PC-3 (cell line): Measurements from ENCODE around the gene CELF2.

Experiments used
- EZH2 ChIP-seq: fragments of 300-600 bp; sonication (generic); IDR thresholded peaks from one replicate; pipeline ENCODE4 v1.6.1; 2017; ENCODE audit warnings: antibody characterized with exemption, mild to moderate bottlenecking, low read length; ENCODE audit not compliant: unreplicated experiment
- EZH2phosphoT487 ChIP-seq: fragments of 300-600 bp; sonication (generic); IDR thresholded peaks from 2 replicates; pipeline ENCODE4 v1.6.1; 2018; ENCODE audit warnings: mild to moderate bottlenecking, antibody characterized with exemption, low read length, borderline replicate concordance
- TF ChIP-seq, protein P1 (sequence below): fragments of 300-600 bp; sonication (generic); conservative IDR thresholded peaks from 2 replicates; pipeline ENCODE4 v1.5.1; 2017; ENCODE audit warnings: antibody characterized with exemption, low read depth, mild to moderate bottlenecking, low read length

DNA sequence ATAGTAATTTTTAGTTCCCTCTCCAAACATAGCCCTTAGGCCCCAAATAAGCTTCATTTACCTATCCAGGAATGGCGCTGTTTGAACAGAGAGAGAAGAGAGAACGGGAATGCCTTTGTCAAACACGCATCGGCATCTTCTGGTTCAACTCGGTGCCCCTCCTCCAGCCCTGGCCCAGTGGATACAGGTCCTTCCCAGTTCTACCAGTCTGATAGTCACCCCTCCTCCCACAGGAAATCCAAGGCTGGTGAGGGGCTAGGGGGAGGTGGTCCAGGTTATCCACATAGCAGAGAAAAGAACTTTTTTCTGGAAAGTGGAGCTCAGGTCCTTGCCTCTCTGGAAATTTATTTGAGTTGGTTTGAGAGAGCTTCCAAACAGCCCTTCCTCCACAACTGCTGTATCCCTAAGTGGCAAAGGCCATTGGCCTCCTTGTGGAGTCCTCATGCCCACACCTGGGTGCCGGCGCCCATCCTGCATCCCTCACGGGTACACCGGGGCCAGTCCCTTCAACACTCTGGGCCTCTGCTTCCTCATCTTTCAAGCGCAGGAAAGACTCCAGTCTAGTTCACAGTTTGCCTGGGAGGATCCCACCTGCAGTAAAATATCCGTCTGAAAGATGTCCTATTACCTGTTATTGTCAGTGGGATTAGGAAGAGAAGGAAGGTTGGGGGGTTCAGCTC lies 287.4 kb downstream of the CELF2 start:
- TF ChIP-seq EZH2 (no peak), EZH2phosphoT487 (no peak)
- TF ChIP-seq, protein P1, sequence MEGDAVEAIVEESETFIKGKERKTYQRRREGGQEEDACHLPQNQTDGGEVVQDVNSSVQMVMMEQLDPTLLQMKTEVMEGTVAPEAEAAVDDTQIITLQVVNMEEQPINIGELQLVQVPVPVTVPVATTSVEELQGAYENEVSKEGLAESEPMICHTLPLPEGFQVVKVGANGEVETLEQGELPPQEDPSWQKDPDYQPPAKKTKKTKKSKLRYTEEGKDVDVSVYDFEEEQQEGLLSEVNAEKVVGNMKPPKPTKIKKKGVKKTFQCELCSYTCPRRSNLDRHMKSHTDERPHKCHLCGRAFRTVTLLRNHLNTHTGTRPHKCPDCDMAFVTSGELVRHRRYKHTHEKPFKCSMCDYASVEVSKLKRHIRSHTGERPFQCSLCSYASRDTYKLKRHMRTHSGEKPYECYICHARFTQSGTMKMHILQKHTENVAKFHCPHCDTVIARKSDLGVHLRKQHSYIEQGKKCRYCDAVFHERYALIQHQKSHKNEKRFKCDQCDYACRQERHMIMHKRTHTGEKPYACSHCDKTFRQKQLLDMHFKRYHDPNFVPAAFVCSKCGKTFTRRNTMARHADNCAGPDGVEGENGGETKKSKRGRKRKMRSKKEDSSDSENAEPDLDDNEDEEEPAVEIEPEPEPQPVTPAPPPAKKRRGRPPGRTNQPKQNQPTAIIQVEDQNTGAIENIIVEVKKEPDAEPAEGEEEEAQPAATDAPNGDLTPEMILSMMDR = no peak
